WI38 (cell line): ENCODE data around the gene SNHG17.
"Not testable (repeated sequence)": the region's sequence is repeated elsewhere in the genome, so short reads cannot be mapped to it uniquely, and the experiment has no call there.

ENCODE experiments used
- H3K4me3 ChIP-seq: 2 replicates; pipeline ENCODE4 v1.5.1; 2011; ENCODE audit warnings: low read depth, mild to moderate bottlenecking, control low read depth, low read length
- CTCF ChIP-seq: IDR thresholded peaks from 2 replicates; pipeline ENCODE4 v1.5.1; 2012; ENCODE audit warnings: low read depth, mild to moderate bottlenecking, control low read depth, low read length

SNHG17 gene

DNA sequence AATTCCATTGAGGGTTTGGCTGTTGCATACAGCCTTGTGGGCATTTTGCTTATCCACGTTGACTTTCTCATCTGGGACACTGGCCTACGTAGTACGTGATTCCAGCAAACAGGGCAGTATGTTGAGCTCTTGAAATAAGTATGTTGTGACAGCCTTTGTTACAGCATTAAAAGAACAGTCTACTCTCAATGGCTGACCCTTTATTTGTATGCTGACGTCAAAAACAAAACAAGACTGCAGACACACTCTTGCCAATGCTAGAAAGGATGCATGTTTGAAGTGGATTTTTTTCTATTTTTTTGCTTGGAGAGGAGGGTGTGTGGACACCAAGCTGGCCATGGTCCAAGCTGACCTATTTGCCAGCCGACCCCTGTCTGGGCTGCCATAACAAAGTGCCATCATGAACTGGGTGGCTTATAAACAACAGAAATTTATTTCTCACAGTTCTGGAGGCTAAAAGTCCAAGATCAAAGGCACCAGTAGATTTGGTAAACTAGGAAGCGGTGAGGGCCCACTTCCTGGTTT lies 10.8 kb upstream of the SNHG17 start:
- peak overlapping the region; percentile 94 for H3K4me3 ChIP-seq
- no peak for TF ChIP-seq CTCF

DNA sequence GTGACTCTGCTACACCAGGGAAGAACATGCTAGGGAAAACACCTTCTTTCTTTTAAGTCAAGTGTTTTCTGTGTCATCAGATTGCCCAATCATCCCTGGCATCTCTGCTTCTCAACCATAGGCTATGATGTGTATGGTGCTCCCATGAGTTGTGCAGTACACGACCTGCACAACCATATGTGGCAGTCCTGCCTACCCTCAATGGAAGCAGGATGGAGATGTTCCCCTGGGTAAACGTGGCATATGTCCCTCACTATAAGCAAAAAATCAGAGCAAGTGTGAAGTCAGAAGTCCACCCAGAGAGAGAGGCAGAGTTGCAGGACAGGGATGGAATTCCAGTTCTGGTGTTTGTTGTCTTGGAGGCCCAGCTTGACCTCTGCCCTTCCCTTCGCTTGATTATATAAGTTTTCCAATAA lies 10.3 kb upstream of the SNHG17 start:
- TF ChIP-seq CTCF: no peak
- H3K4me3 ChIP-seq: no peak overlapping the region

DNA sequence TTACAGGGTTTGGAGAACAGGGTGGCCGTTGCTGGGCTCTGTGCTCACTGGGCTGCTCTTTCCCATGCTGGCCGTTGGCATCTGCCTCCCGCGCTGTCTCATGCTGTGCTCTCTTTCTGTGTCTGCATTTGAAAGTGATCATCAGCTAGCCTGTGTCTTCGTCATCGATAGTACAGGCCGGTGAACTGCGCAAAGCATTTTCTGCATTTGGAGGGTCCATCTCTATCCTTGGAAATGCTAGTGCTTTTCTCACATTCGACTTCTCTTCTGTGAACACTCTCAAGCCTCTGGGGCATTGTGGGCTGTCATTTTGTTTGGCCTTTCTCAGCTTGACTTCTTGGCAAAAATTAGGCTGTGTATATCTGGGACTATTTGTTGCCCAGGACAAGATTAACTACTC lies 6.8 kb upstream of the SNHG17 start:
- TF ChIP-seq CTCF: no peak
- H3K4me3 ChIP-seq: no peak overlapping the region

- H3K4me3 ChIP-seq: not testable (repeated sequence)
Measured at GRCh38 chr20:38441110-38441509, 6.0 kb upstream of the SNHG17 start.

GRCh38 chr20:38437796-38438195 lies 2.7 kb upstream of the SNHG17 start:
- H3K4me3 ChIP-seq: no peak overlapping the region
- TF ChIP-seq CTCF: no peak

DNA sequence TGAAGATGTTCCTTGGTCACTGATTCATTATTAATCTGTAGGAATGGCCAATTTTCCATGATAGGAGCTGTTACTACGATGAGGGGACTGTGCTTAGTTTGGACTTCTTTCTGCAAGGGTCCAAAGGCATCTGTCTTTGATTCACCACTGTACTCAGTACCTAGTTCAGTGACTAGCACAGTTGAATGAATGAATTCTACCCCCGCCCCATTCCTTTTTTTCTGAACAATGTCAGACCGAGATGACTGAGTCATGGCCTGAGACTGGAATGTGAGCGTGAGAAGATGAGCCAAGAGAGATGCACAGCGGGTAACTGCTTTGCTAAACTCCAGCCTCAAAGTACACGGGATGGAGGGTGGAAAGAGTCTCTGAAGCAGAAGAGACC lies 419 bp upstream of the SNHG17 start:
- TF ChIP-seq CTCF: no peak
- peak overlapping the region; percentile 91 for H3K4me3 ChIP-seq

- no peak for TF ChIP-seq CTCF
- H3K4me3 ChIP-seq: peak overlapping the region; percentile 91
Measured at GRCh38 chr20:38434301-38434741, 807 bp downstream of the SNHG17 start.

DNA sequence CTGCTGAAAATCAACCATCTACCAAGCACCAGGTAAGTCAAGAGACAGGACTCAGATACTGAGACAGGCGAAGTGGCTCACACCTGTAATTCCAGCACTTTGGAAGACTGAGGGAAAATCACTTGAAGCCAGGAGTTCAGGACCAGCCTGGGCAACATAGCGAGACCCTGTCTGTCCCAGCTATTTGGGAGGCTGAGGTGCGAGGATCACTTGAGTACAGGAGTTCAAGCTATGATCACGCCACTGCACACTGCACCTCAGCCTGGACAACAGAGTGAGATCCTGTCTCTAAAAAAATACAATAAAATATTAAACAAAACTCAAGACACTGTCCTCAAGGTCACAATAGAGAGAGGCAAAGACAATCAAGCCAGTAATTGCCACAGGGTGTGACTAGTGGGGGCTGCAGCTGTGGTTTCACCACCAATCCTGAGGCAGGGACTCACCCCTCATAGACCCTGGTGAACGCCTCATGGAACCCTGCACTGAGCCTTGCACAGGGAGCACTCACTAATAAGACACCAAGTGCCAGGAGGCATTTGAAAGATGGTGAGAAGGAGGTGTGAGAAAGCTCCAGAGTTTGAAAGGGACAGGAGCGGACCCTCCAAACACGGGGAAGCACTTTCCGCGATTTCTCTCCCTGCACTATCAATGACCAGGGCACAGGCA lies 1.7 kb downstream of the SNHG17 start:
- no peak for TF ChIP-seq CTCF

DNA sequence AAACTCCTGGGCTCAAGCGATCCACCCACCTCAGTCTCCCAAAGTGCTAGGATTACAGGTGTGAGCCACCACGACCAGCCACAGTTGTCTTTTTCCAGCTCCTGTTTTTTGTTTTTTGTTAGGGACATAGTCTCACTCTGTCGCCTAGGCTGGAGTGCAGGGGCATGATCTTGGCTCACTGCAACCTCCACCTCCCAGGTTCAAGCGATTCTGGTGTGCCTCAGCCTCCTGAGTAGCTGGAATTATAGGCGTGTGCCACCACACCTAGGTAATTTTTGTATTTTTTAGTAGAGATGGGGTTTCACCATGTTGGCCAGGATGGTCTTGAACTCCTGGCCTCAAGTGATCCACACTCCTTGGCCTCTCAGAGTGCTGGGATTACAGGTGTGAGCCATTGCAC lies 2.3 kb downstream of the SNHG17 start:
- not testable (repeated sequence) for H3K4me3 ChIP-seq

More for the DNA sequence above, 1.7 kb downstream of the SNHG17 start:
- peak overlapping the region; percentile 91 for H3K4me3 ChIP-seq
